GM12878 (cell line): ENCODE measurements around the gene SEMA4C. TPM values are rescaled to one million over a fixed set of nuclear protein-coding genes. Genes with fewer than 3 reads are reported as not detected.
A peak's percentile ranks its signal among the peaks of the same experiment; 100 is the strongest.

ENCODE experiments used
- ATAC-seq: fragments of 200-7000 bp; cut with Tn5 transposase; 3 replicates; pipeline ENCODE4 v1.9.1; 2020; ENCODE audit warnings: mild to moderate bottlenecking, moderate library complexity
- BruUV-seq: library from RNA; stranded (reverse); fragments of 400-500 nt; replicated peaks from 2 replicates; lab custom pipeline; 2021; lab: Mats Ljungman, UMichigan
- CTCF ChIA-PET: fragments of 300-600 bp; sonication (Branson Sonifier 250); formaldehyde crosslinking; extraction: SDS; loops from one replicate; lab custom pipeline; 2021; ENCODE audit warnings: inconsistent platforms; lab: Yijun Ruan, JAX
- POLR2A ChIA-PET: fragments of 350-600 bp; formaldehyde crosslinking; extraction: SDS; loops from one replicate; lab custom pipeline; 2021; ENCODE audit warnings: inconsistent platforms; lab: Charles Lee
- RAD21 ChIA-PET: fragments of 300-600 bp; sonication (Branson Sonifier 250); formaldehyde crosslinking; loops from one replicate; lab custom pipeline; 2023; ENCODE audit warnings: antibody characterized with exemption; ENCODE audit not compliant: unreplicated experiment; lab: Charles Lee
- SMC1A ChIA-PET: fragments of 300-600 bp; sonication (Branson Sonifier 250); formaldehyde crosslinking; loops from one replicate; lab custom pipeline; 2023; ENCODE audit not compliant: unreplicated experiment, uncharacterized antibody; lab: Charles Lee
- DNase-seq: peaks from one replicate; pipeline ENCODE4 v3.0.0-alpha.2; 2011; ENCODE audit warnings: low read depth, low spot score
- FAIRE-seq: peaks from 3 replicates; lab custom pipeline; 2011; peaks lifted over from hg19 to GRCh38; lab: Jason Lieb, UNC
- H2AFZ ChIP-seq: 2 replicates; pipeline ENCODE4 v1.6.0; 2011; ENCODE audit warnings: low read depth, low read length, control low read depth; ENCODE audit not compliant: control insufficient read depth
- H3K27ac ChIP-seq: 2 replicates; pipeline ENCODE4 v1.5.1; 2011; ENCODE audit warnings: control low read depth; ENCODE audit not compliant: control insufficient read depth, insufficient read depth
- H3K27me3 ChIP-seq, 2 experiments: replicated peaks in 1 of 2; 2 replicates each; pipeline versions ENCODE4 v1.6.0 to v1.6.1; 2011; ENCODE audit warnings: low read length in 1 of 2; ENCODE audit not compliant: control insufficient read depth in 2 of 2, insufficient read depth in 2 of 2
- H3K36me3 ChIP-seq, 2 experiments: 2 replicates each; pipeline ENCODE4 v1.5.1; 2011; ENCODE audit warnings: low read length in 1 of 2; ENCODE audit not compliant: control insufficient read depth in 2 of 2, insufficient read depth in 2 of 2
- H3K4me1 ChIP-seq: 2 replicates; pipeline ENCODE4 v1.6.1; 2011; ENCODE audit warnings: mild to moderate bottlenecking, low read length, moderate library complexity, mixed read lengths; ENCODE audit not compliant: control insufficient read depth, insufficient read depth
- H3K4me2 ChIP-seq: 2 replicates; pipeline ENCODE4 v1.6.0; 2011; ENCODE audit warnings: control low read depth; ENCODE audit not compliant: control insufficient read depth, insufficient read depth
- H3K4me3 ChIP-seq: fragments of 200-600 bp; sonication (generic); 2 replicates; pipeline ENCODE4 v1.5.1; 2016
- H3K79me2 ChIP-seq: 2 replicates; pipeline ENCODE4 v1.6.0; 2011; ENCODE audit warnings: low read length; ENCODE audit not compliant: control insufficient read depth, insufficient read depth
- H3K9ac ChIP-seq: 2 replicates; pipeline ENCODE4 v1.8.0; 2011; ENCODE audit warnings: low read length, control low read depth, mixed read lengths; ENCODE audit not compliant: control insufficient read depth, insufficient read depth
- H3K9me3 ChIP-seq: replicated peaks from 3 replicates; pipeline ENCODE4 v1.5.1; 2011; ENCODE audit warnings: mild to moderate bottlenecking, low read length; ENCODE audit not compliant: control insufficient read depth, insufficient read depth
- H4K20me1 ChIP-seq: 2 replicates; pipeline ENCODE4 v1.6.0; 2011; ENCODE audit not compliant: control insufficient read depth, insufficient read depth
- ASH2L ChIP-seq: fragments of 300-600, 200-600 bp; sonication (generic); IDR thresholded peaks from 2 replicates; pipeline ENCODE4 v1.6.1; 2017; ENCODE audit warnings: low read depth, mild to moderate bottlenecking, borderline replicate concordance
- ATF7 ChIP-seq: fragments of 450-650 bp; IDR thresholded peaks from 2 replicates; pipeline ENCODE4 v1.6.1; 2016; ENCODE audit warnings: low read depth, mild to moderate bottlenecking
- BCL11A ChIP-seq: IDR thresholded peaks from 2 replicates; pipeline ENCODE4 v1.6.1; 2011; ENCODE audit warnings: low read depth, low read length
- CUX1 ChIP-seq: IDR thresholded peaks from 2 replicates; pipeline ENCODE4 v1.6.1; 2012; ENCODE audit warnings: improper control_type of control experiment, low read depth, low read length; ENCODE audit not compliant: insufficient replicate concordance
- EED ChIP-seq: sonication (generic); IDR thresholded peaks from 2 replicates; pipeline ENCODE4 v1.6.1; 2016; ENCODE audit warnings: antibody characterized with exemption, low read depth
- GATAD2B ChIP-seq: fragments of 450-650 bp; conservative IDR thresholded peaks from 2 replicates; pipeline ENCODE4 v1.6.1; 2017; ENCODE audit warnings: low read depth, mild to moderate bottlenecking, moderate library complexity
- IKZF1 ChIP-seq: fragments of 450-650 bp; conservative IDR thresholded peaks from 2 replicates; pipeline ENCODE4 v1.6.1; 2017; ENCODE audit warnings: antibody characterized with exemption, mild to moderate bottlenecking
- IKZF2 ChIP-seq, 2 experiments: fragments of 450-650 bp; IDR thresholded peaks; 2 replicates each; pipeline ENCODE4 v1.6.1; 2017; ENCODE audit warnings: mild to moderate bottlenecking in 2 of 2, moderate library complexity in 2 of 2
- IRF4 ChIP-seq: IDR thresholded peaks from 2 replicates; pipeline ENCODE4 v1.6.1; 2011; ENCODE audit warnings: low read depth, low read length
- MTA2 ChIP-seq: fragments of 450-650 bp; IDR thresholded peaks from 2 replicates; pipeline ENCODE4 v1.6.1; 2016; ENCODE audit warnings: low read depth, mild to moderate bottlenecking, moderate library complexity
- NR2F1 ChIP-seq: fragments of 450-650 bp; conservative IDR thresholded peaks from 2 replicates; pipeline ENCODE4 v1.6.1; 2017; ENCODE audit warnings: mild to moderate bottlenecking
- POLR2AphosphoS2 ChIP-seq: IDR thresholded peaks from 2 replicates; pipeline ENCODE4 v1.6.1; 2011; ENCODE audit warnings: low read depth, mild to moderate bottlenecking, low read length, improper control_type of control experiment, moderate library complexity
- RUNX3 ChIP-seq: IDR thresholded peaks from 2 replicates; pipeline ENCODE4 v1.6.1; 2012; ENCODE audit warnings: low read length, inconsistent platforms
- SPI1 ChIP-seq: IDR thresholded peaks from 2 replicates; pipeline ENCODE4 v1.6.1; 2011; ENCODE audit warnings: low read depth, mild to moderate bottlenecking, low read length, moderate library complexity, borderline replicate concordance; ENCODE audit not compliant: insufficient read depth
- WGBS: methylation state at CpG from one replicate; pipeline ENCODE4 v1.1.6; 2016; ENCODE audit warnings: low lambda C conversion rate; ENCODE audit not compliant: insufficient replicate concordance, insufficient coverage; ENCODE audit errors: missing lambda C conversion rate; 5-methylcytosine and 5-hydroxymethylcytosine counted together
- in situ Hi-C: fragments of 300-500 bp; cut with MboI; formaldehyde crosslinking; loops from 9 replicates; pipeline ENCODE4 v1.14.3; 2018; ENCODE audit warnings: mixed read lengths
- intact Hi-C: fragments of 100-400 bp; cut with micrococcal nuclease; formaldehyde crosslinking; loops from one replicate; pipeline ENCODE4 v1.14.2; 2022; ENCODE audit not compliant: unreplicated experiment
- polyA plus RNA-seq, 11 experiments: library from polyadenylated mRNA; depleted of rRNA in 4 of 11; unstranded in 6 of 11; stranded (reverse) in 5 of 11; fragments of >200 nt; fragmentation: Nextera tagmentation in 4 of 11; fragmentation: Illumina TruSeq in 1 of 11; extraction: Ambion mirVana in 4 of 11; extraction: Trizol in 1 of 11; gene quantifications; 1 replicate in 1 of 11; 2 replicates in 10 of 11; pipeline versions ENCODE4 v1.2.1 to v1.2.3, GENCODE V29; 2011 to 2016; ENCODE audit warnings: inconsistent platforms in 2 of 11, missing spikeins in 2 of 11, low read depth in 1 of 11
- total RNA-seq, 4 experiments: library from RNA; depleted of rRNA in 3 of 4; stranded (reverse); fragments of >200 nt in 3 of 4; fragmentation: Illumina TruSeq in 1 of 4; extraction: Trizol in 1 of 4; gene quantifications; 2 replicates each; pipeline versions ENCODE4 v1.2.1 to v1.2.3, GENCODE V29; 2013 to 2021
- TF ChIP-seq, protein P1 (sequence below): IDR thresholded peaks from 2 replicates; pipeline ENCODE4 v1.6.1; 2011; ENCODE audit warnings: borderline replicate concordance, low read depth, mild to moderate bottlenecking, moderate library complexity, mixed read lengths, low read length; ENCODE audit not compliant: insufficient read depth; ENCODE audit errors: extremely low read length

The SEMA4C gene
- total and polyA plus RNA-seq, 10 of the 15 experiments (the other 5 are each of a cell fraction or from before 2014, with no cell fraction given), result 0.06 to 21.6 (median 6.8) TPM

- peak overlapping the region; percentile 71 for H3K4me2 ChIP-seq
- SMC1A ChIA-PET, result interaction anchor here (0.7 to 3.1 kb wide), 5 partner anchors 16 to 79 kb away, joined by 3 to 25 read pairs (median 3); partner anchors contain the start of genes ANKRD39 and CNNM3
- H4K20me1 ChIP-seq, result no peaks in the 10 kb centered on the region
- peak; percentile 60 for TF ChIP-seq NR2F1
- TF ChIP-seq ASH2L, result no peak
- no peak for TF ChIP-seq POLR2AphosphoS2
- peak; percentile 93 for TF ChIP-seq SPI1
- TF ChIP-seq ATF7, result peak; percentile 20; the same call in 1 of the 2 replicates
- peak; percentile 10; the same call in 1 of the 2 replicates for TF ChIP-seq MTA2
- TF ChIP-seq RUNX3, result peak; percentile 22
- TF ChIP-seq IRF4, result 0 out of 2 replicates have a peak, but pooled peaks have one; percentile 27
- TF ChIP-seq IKZF1, result peak; percentile 90
- peak; percentile 48; the same call in 1 of the 2 replicates for TF ChIP-seq GATAD2B
- TF ChIP-seq BCL11A, result 0 out of 2 replicates have a peak, but pooled peaks have one; percentile 26
- TF ChIP-seq IKZF2 (IDR thresholded peaks at IDR 0.05), result peak; percentile 84 to 90
- TF ChIP-seq CUX1, result no peak
- TF ChIP-seq EED, result peak; percentile 91
- TF ChIP-seq, protein P1, sequence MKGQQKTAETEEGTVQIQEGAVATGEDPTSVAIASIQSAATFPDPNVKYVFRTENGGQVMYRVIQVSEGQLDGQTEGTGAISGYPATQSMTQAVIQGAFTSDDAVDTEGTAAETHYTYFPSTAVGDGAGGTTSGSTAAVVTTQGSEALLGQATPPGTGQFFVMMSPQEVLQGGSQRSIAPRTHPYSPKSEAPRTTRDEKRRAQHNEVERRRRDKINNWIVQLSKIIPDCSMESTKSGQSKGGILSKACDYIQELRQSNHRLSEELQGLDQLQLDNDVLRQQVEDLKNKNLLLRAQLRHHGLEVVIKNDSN, result no peak
- RAD21 ChIA-PET, result interaction anchor here (0.8 to 3.6 kb wide), 11 partner anchors 16 to 345 kb away, joined by 3 to 38 read pairs (median 4); partner anchors contain the start of genes ANKRD39 and ARID5A
- peak; percentile 27 for FAIRE-seq
- CTCF ChIA-PET, result interaction anchor here (0.9 to 5.0 kb wide), 4 partner anchors 9 to 81 kb away, joined by 4 to 31 read pairs (median 14); partner anchors contain the start of gene ANKRD39
- peak; percentile 4 for ATAC-seq
- H3K9me3 ChIP-seq, result no peaks in the 10 kb centered on the region
- H3K36me3 ChIP-seq, result no peaks in the 10 kb centered on the region
- H2AFZ ChIP-seq, result no peak overlapping the region
- intact Hi-C loops, result no loop called here
- no TSS peak for BruUV-seq
- peaks cover 11% of the 10 kb centered on the region for H3K79me2 ChIP-seq
- peak overlapping the region; percentile 31 for H3K9ac ChIP-seq
- no peaks in the 10 kb centered on the region; a peak in 1 of 4 replicates for H3K27me3 ChIP-seq
- WGBS, result 35% methylated on average over 8 of the region's 8 CpGs
- H3K4me3 ChIP-seq, result peak overlapping the region; percentile 26; the same call in 1 of the 2 replicates
- POLR2A ChIA-PET, result interaction anchor here (0.5 to 3.2 kb wide), 10 partner anchors 9 to 865 kb away, joined by 3 to 28 read pairs (median 4); partner anchors contain the start of gene ANKRD39
- H3K4me1 ChIP-seq, result peaks cover 37% of the 10 kb centered on the region
- peak overlapping the region; percentile 74 for H3K27ac ChIP-seq
- no peak for DNase-seq
- in situ Hi-C loops, result no loop called here
Observed at GRCh38 chr2:96873651-96874096, 3.8 kb upstream of the SEMA4C start.
